Stimulated activated CD8-positive, alpha-beta memory T cell treated with anti-CD3 and anti-CD28 coated beads, Interleukin-7, amount 100 ng/mL, for 24 hours (primary cell): ENCODE measurements around the gene GSTM5.
"Not testable (repeated sequence)": the region's sequence is repeated elsewhere in the genome, so short reads cannot be mapped to it uniquely, and the experiment has no call there.

Experiments used
- DNase-seq: peaks from one replicate; pipeline ENCODE4 v3.0.0-alpha.2; 2020; ENCODE audit warnings: low read depth

Gene GSTM5

DNA sequence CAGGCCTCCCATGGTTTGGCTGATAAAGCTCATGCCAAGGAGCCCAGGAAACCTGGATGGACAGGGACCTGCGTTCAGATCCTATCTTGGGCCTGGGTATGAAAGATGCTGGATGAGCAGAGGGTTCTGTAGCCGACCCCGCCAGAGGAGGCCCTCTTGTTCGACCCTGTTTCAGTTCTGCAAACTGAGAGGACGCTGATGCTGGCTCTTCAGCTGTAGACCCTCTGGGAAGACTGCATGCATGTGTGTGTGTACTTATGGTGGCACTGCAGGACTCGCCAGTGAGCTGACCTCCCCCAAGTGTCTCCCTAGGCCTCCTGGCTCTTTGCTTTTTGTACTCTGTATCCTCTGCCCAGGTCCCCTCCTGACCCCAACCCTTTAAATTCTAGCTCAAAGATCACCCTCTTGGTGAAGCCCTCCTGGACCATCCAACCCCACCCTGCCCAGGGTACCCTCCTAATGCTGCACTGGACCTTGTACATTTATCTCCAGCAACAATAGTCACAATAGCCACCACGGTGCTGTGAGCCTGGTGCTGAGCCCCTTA is 50.1 kb downstream of the GSTM5 start:
- no peak for DNase-seq

DNA sequence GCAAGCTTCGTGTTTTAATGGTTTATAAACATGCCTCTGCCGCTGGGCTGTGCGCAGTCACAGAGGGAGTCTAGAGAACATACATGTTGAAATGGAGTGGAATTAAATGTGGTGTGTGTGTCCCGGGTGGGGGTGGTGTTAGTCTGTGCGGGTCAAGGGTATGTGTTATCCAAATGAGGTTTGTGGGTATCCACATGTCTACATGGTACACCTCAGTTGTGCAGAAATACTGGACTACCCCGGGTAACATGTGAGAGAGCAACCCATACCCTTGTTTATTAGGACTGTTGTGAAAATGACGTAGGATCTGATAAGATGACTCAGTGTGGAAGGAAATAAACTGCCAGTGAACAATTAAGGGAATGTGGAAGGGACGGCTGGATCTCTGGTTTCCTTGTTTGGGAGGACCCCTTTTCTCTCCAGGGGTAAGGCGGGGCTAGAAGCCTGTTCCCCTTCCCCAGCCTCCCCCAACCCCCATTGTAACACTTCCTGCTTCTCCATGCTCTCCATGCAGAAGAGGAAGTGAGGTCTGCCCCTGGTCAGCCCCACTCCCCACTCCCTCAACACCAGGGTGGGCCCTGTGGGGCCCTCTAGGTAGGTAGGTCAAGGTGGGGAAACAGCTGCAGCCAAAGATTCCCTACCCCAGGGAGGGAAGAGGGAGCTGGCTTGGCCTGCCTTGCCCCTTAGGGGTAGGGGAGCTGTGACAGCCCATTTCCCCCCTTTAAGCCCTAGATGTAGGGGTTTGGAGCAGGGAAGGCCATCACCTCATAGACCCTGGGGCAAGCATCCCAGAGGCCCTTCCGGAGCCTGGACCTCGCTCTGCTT is 51.0 kb downstream of the GSTM5 start:
- DNase-seq, result no peak

- DNase-seq, result no peak
Measured at GRCh38 chr1:109763646-109764415, 51.8 kb downstream of the GSTM5 start, which contains the start of gene EPS8L3. Gene EPS8L3, minus strand, starts transcription at chr1:109763923. Its CDS starts 2,174 bp downstream, at chr1:109761749.

- no peak for DNase-seq
Measured at GRCh38 chr1:109764561-109765482, 52.8 kb downstream of the GSTM5 start.

GRCh38 chr1:109765483-109765815 is 53.4 kb downstream of the GSTM5 start:
- DNase-seq, result no peak

- DNase-seq, result no peak
Measured at GRCh38 chr1:109765896-109766615, 54.0 kb downstream of the GSTM5 start.

GRCh38 chr1:109766991-109767636 is 55.1 kb downstream of the GSTM5 start:
- not testable (repeated sequence) for DNase-seq
